DND-41 (cell line): ENCODE measurements around the gene TIMM10B.

Experiments used
- ATAC-seq: fragments of 200-7000 bp; cut with Tn5 transposase; 3 replicates; pipeline ENCODE4 v1.9.1; 2021; ENCODE audit warnings: low read depth; ENCODE audit not compliant: insufficient read depth
- DNase-seq: peaks from one replicate; pipeline ENCODE4 v3.0.0-alpha.2; 2020
- H2AFZ ChIP-seq: 2 replicates; pipeline ENCODE4 v1.6.0; 2012; ENCODE audit warnings: low read depth, low read length
- H3K27ac ChIP-seq: 2 replicates; pipeline ENCODE4 v1.5.1; 2012; ENCODE audit warnings: low read length, inconsistent platforms
- H3K27me3 ChIP-seq: fragments of 200-600 bp; sonication (generic); 2 replicates; pipeline ENCODE4 v1.6.0; 2012; ENCODE audit warnings: low read length, mild to moderate bottlenecking, inconsistent platforms; ENCODE audit not compliant: insufficient read depth, poor library complexity
- H3K36me3 ChIP-seq: 2 replicates; pipeline ENCODE4 v1.5.1; 2012; ENCODE audit warnings: low read length, inconsistent platforms; ENCODE audit not compliant: insufficient read depth
- H3K4me1 ChIP-seq: 2 replicates; pipeline ENCODE4 v1.5.1; 2012; ENCODE audit warnings: mild to moderate bottlenecking, low read length; ENCODE audit not compliant: insufficient read depth
- H3K4me2 ChIP-seq: 2 replicates; pipeline ENCODE4 v1.6.0; 2012; ENCODE audit warnings: mild to moderate bottlenecking, moderate library complexity, low read length, inconsistent platforms; ENCODE audit not compliant: insufficient read depth
- H3K4me3 ChIP-seq, 2 experiments: fragments of 200-600 bp in 1 of 2; shearing (Covaris generic) in 1 of 2; 2 replicates each; pipeline ENCODE4 v1.5.1; 2012 to 2016; ENCODE audit warnings: inconsistent platforms in 2 of 2, low read length in 2 of 2, mild to moderate bottlenecking in 2 of 2, low read depth in 1 of 2, moderate library complexity in 1 of 2
- H3K79me2 ChIP-seq: 2 replicates; pipeline ENCODE4 v1.6.0; 2012; ENCODE audit warnings: low read length, inconsistent platforms; ENCODE audit not compliant: insufficient read depth
- H3K9ac ChIP-seq: 2 replicates; pipeline ENCODE4 v1.6.0; 2012; ENCODE audit warnings: low read depth, mild to moderate bottlenecking, inconsistent platforms, low read length, moderate library complexity
- H3K9me3 ChIP-seq: 2 replicates; pipeline ENCODE4 v1.5.1; 2012; ENCODE audit warnings: low read length, moderate library complexity, mild to moderate bottlenecking, inconsistent platforms; ENCODE audit not compliant: insufficient read depth, severe bottlenecking
- H4K20me1 ChIP-seq: 2 replicates; pipeline ENCODE4 v1.6.0; 2012; ENCODE audit warnings: low read length; ENCODE audit not compliant: insufficient read depth
- EZH2 ChIP-seq: IDR thresholded peaks from 3 replicates; pipeline ENCODE4 v1.6.1; 2012; ENCODE audit warnings: borderline replicate concordance, low read depth, mild to moderate bottlenecking, moderate library complexity, low read length, inconsistent platforms; ENCODE audit not compliant: severe bottlenecking
- TF ChIP-seq, protein P1 (sequence below): IDR thresholded peaks from 2 replicates; pipeline ENCODE4 v1.5.1; 2012; ENCODE audit warnings: borderline replicate concordance, low read length, moderate library complexity, mild to moderate bottlenecking; ENCODE audit not compliant: poor library complexity, severe bottlenecking; ENCODE audit errors: extremely low read depth

The TIMM10B gene

GRCh38 chr11:6486938-6487337 is 5.6 kb downstream of the TIMM10B start:
- ATAC-seq, result no peak
- DNase-seq, result no peak
- TF ChIP-seq, protein P1, sequence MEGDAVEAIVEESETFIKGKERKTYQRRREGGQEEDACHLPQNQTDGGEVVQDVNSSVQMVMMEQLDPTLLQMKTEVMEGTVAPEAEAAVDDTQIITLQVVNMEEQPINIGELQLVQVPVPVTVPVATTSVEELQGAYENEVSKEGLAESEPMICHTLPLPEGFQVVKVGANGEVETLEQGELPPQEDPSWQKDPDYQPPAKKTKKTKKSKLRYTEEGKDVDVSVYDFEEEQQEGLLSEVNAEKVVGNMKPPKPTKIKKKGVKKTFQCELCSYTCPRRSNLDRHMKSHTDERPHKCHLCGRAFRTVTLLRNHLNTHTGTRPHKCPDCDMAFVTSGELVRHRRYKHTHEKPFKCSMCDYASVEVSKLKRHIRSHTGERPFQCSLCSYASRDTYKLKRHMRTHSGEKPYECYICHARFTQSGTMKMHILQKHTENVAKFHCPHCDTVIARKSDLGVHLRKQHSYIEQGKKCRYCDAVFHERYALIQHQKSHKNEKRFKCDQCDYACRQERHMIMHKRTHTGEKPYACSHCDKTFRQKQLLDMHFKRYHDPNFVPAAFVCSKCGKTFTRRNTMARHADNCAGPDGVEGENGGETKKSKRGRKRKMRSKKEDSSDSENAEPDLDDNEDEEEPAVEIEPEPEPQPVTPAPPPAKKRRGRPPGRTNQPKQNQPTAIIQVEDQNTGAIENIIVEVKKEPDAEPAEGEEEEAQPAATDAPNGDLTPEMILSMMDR, result no peak
- TF ChIP-seq EZH2, result no peak
- peaks cover 68% of the 10 kb centered on the region for H3K36me3 ChIP-seq
- peaks cover 13% of the 10 kb centered on the region for H3K4me1 ChIP-seq
- peaks cover 20% of the 10 kb centered on the region for H3K79me2 ChIP-seq
- H3K27me3 ChIP-seq, result no peaks in the 10 kb centered on the region
- no peak overlapping the region for H3K27ac ChIP-seq
- H3K4me3 ChIP-seq, result no peak overlapping the region
- no peak overlapping the region for H3K9ac ChIP-seq
- H3K4me2 ChIP-seq, result no peak overlapping the region
- no peak overlapping the region for H2AFZ ChIP-seq
- no peaks in the 10 kb centered on the region for H3K9me3 ChIP-seq
- peaks cover 6% of the 10 kb centered on the region for H4K20me1 ChIP-seq

- Histone ChIP-seq H3K9me3 (no peaks in the 10 kb centered on the region), H3K27ac (no peak overlapping the region), H3K27me3 (no peaks in the 10 kb centered on the region), H3K4me1 (no peaks in the 10 kb centered on the region; the same call in 1 of the 2 replicates), H4K20me1 (peaks cover 3% of the 10 kb centered on the region; the same call in 1 of the 2 replicates), H3K9ac (no peak overlapping the region), H3K36me3 (peaks cover 60% of the 10 kb centered on the region), H3K4me3 (no peak overlapping the region), H2AFZ (no peak overlapping the region), H3K79me2 (peaks cover 6% of the 10 kb centered on the region), H3K4me2 (no peak overlapping the region)
- no peak for TF ChIP-seq EZH2
- TF ChIP-seq, protein P1, result no peak
- ATAC-seq (no peak), DNase-seq (no peak)
These were observed 7.0 kb downstream of the TIMM10B start for GRCh38 chr11:6488342-6488741.

GRCh38 chr11:6488821-6489220 is 7.5 kb downstream of the TIMM10B start:
- Histone ChIP-seq H3K27me3 (no peaks in the 10 kb centered on the region), H3K4me1 (no peaks in the 10 kb centered on the region), H4K20me1 (0 out of 2 replicates have a peak, but pooled peaks cover 3% of the 10 kb centered on the region), H2AFZ (no peak overlapping the region), H3K27ac (no peak overlapping the region), H3K4me3 (no peak overlapping the region), H3K79me2 (peaks cover 1% of the 10 kb centered on the region), H3K9ac (no peak overlapping the region), H3K36me3 (peaks cover 59% of the 10 kb centered on the region; the same call in 1 of the 2 replicates), H3K4me2 (no peak overlapping the region), H3K9me3 (no peaks in the 10 kb centered on the region)
- ATAC-seq (no peak), DNase-seq (no peak)
- TF ChIP-seq EZH2, result no peak
- TF ChIP-seq, protein P1, result no peak

DNA sequence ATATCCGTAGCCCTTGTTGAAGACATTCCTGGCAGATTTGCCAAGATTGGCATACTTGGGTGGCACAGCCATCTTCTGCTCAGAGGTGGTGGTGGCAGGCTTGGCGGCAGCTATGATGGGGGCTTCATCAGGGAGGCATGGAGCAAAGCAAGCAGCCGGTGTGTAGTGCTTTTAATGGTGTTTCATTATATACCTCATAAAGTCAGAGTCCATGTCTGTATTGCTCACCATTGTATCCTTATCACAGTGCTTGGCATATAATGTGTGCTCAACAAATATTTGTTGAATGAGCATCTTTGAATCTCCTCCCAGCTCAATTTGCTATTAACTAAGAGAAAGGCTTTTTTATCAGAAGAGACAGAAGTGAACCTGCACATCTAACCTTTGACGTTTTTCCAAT is 8.0 kb downstream of the TIMM10B start:
- Histone ChIP-seq H3K4me1 (no peaks in the 10 kb centered on the region), H3K9ac (no peak overlapping the region), H3K4me3 (no peak overlapping the region), H3K79me2 (no peaks in the 10 kb centered on the region), H3K36me3 (peaks cover 58% of the 10 kb centered on the region), H4K20me1 (0 out of 2 replicates have a peak, but pooled peaks cover 3% of the 10 kb centered on the region), H3K4me2 (no peak overlapping the region), H3K9me3 (no peaks in the 10 kb centered on the region), H3K27ac (no peak overlapping the region), H2AFZ (no peak overlapping the region), H3K27me3 (no peaks in the 10 kb centered on the region)
- DNase-seq, result no peak
- no peak for TF ChIP-seq EZH2
- TF ChIP-seq, protein P1, result no peak
- no peak for ATAC-seq
